H1 (cell line): ENCODE measurements around the gene HIP1. TPM values are rescaled to one million over a fixed set of nuclear protein-coding genes. Genes with fewer than 3 reads are reported as not detected.

Source experiments
- CTCF ChIA-PET: fragments of 300-600 bp; sonication (Branson Sonifier 250); formaldehyde crosslinking; loops from one replicate; lab custom pipeline; 2021; ENCODE audit not compliant: partially characterized antibody; lab: Charles Lee
- POLR2A ChIA-PET: fragments of 300-600 bp; sonication (Branson Sonifier 250); formaldehyde crosslinking; loops from one replicate; lab custom pipeline; 2021; ENCODE audit warnings: inconsistent platforms; ENCODE audit not compliant: partially characterized antibody; lab: Charles Lee
- DNase-seq, 2 experiments: peaks; one replicate each; pipeline versions ENCODE4 v3.0.0 to v3.0.0-alpha.2; 2010 to 2022; ENCODE audit warnings: low spot score in 2 of 2, low read depth in 1 of 2, mixed read lengths in 1 of 2
- FAIRE-seq: peaks from 2 replicates; lab custom pipeline; 2011; peaks lifted over from hg19 to GRCh38; lab: Jason Lieb, UNC
- H2AFZ ChIP-seq: 2 replicates; pipeline ENCODE4 v1.8.1; 2012; ENCODE audit warnings: low read length, inconsistent platforms
- H2AK5ac ChIP-seq: 2 replicates; pipeline ENCODE4 v1.6.1; 2013; ENCODE audit warnings: low read depth, low read length
- H2BK120ac ChIP-seq: replicated peaks from 2 replicates; pipeline ENCODE3; 2013; ENCODE audit warnings: low read depth, low read length, inconsistent platforms
- H2BK12ac ChIP-seq: 2 replicates; pipeline ENCODE4 v1.6.1; 2013; ENCODE audit warnings: low read depth, low read length
- H2BK15ac ChIP-seq: 2 replicates; pipeline ENCODE4 v1.6.1; 2013; ENCODE audit warnings: low read length
- H2BK20ac ChIP-seq: 2 replicates; pipeline ENCODE4 v1.6.1; 2013; ENCODE audit warnings: low read length
- H2BK5ac ChIP-seq: 2 replicates; pipeline ENCODE4 v1.6.1; 2013; ENCODE audit warnings: low read depth, low read length
- H3K14ac ChIP-seq: 2 replicates; pipeline ENCODE4 v1.6.1; 2013; ENCODE audit warnings: inconsistent platforms; ENCODE audit not compliant: insufficient read length
- H3K18ac ChIP-seq: 2 replicates; pipeline ENCODE4 v1.6.1; 2013; ENCODE audit warnings: low read length; ENCODE audit errors: extremely low read depth
- H3K23ac ChIP-seq: 2 replicates; pipeline ENCODE4 v1.6.1; 2013; ENCODE audit warnings: inconsistent platforms; ENCODE audit not compliant: insufficient read length
- H3K23me2 ChIP-seq: 2 replicates; pipeline ENCODE4 v1.6.1; 2013; ENCODE audit warnings: low read depth, low read length
- H3K27ac ChIP-seq: 2 replicates; pipeline ENCODE4 v1.6.1; 2011; ENCODE audit warnings: low read depth, low read length, inconsistent platforms
- H3K27me3 ChIP-seq, 4 experiments: replicated peaks in 1 of 4; 1 replicate in 1 of 4; 2 replicates in 3 of 4; pipeline versions ENCODE4 v1.6.1 to v1.8.1; 2011 to 2013; ENCODE audit warnings: low read length in 3 of 4, mild to moderate bottlenecking in 3 of 4, inconsistent platforms in 2 of 4, mixed read lengths in 2 of 4, moderate library complexity in 1 of 4; ENCODE audit not compliant: control insufficient read depth in 3 of 4, insufficient read depth in 3 of 4; ENCODE audit errors: extremely low read depth in 1 of 4
- H3K36me3 ChIP-seq, 4 experiments: 2 replicates each; pipeline versions ENCODE4 v1.6.1 to v1.8.1; 2011 to 2013; ENCODE audit warnings: mild to moderate bottlenecking in 4 of 4, low read length in 3 of 4, moderate library complexity in 2 of 4, control low read depth in 1 of 4, inconsistent platforms in 1 of 4; ENCODE audit not compliant: insufficient read depth in 4 of 4, control insufficient read depth in 2 of 4
- H3K4ac ChIP-seq: replicated peaks from 2 replicates; pipeline ENCODE3; 2013; ENCODE audit warnings: low read length, low read depth, mixed read lengths, inconsistent platforms; ENCODE audit not compliant: insufficient read length
- H3K4me1 ChIP-seq, 4 experiments: replicated peaks in 1 of 4; 1 replicate in 1 of 4; 2 replicates in 3 of 4; pipeline versions ENCODE4 v1.6.1 to v1.8.1; 2011 to 2013; ENCODE audit warnings: low read length in 3 of 4, inconsistent platforms in 2 of 4, mixed read lengths in 1 of 4; ENCODE audit not compliant: insufficient read depth in 4 of 4, control insufficient read depth in 3 of 4
- H3K4me2 ChIP-seq, 2 experiments: 2 replicates each; pipeline versions ENCODE4 v1.6.1 to v1.8.1; 2011 to 2013; ENCODE audit warnings: low read depth in 2 of 2, low read length in 2 of 2, control low read depth in 1 of 2, inconsistent platforms in 1 of 2, mild to moderate bottlenecking in 1 of 2; ENCODE audit not compliant: insufficient read depth in 1 of 2
- H3K4me3 ChIP-seq, 4 experiments: fragments of 200-600, 300-600 bp in 1 of 4; sonication (generic), shearing (Covaris generic), sonication (Bioruptor Twin) in 1 of 4; 2 replicates each; pipeline versions ENCODE4 v1.5.1 to v1.8.1; 2011 to 2016; ENCODE audit warnings: low read length in 4 of 4, low read depth in 3 of 4, control low read depth in 2 of 4, inconsistent platforms in 2 of 4, mild to moderate bottlenecking in 2 of 4, mixed read lengths in 1 of 4, moderate library complexity in 1 of 4; ENCODE audit not compliant: insufficient read depth in 2 of 4; ENCODE audit errors: extremely low read depth in 1 of 4
- H3K56ac ChIP-seq: replicated peaks from 2 replicates; pipeline ENCODE3; 2013; ENCODE audit warnings: low read depth, mild to moderate bottlenecking, mixed read lengths, low read length, inconsistent platforms; ENCODE audit not compliant: insufficient read length
- H3K79me1 ChIP-seq: 2 replicates; pipeline ENCODE4 v1.6.1; 2013; ENCODE audit warnings: low read depth, low read length, control low read depth
- H3K79me2 ChIP-seq, 2 experiments: 2 replicates each; pipeline versions ENCODE4 v1.6.1 to v1.8.1; 2012 to 2013; ENCODE audit warnings: low read length in 2 of 2, mild to moderate bottlenecking in 2 of 2, inconsistent platforms in 1 of 2; ENCODE audit not compliant: insufficient read depth in 2 of 2, control insufficient read depth in 1 of 2
- H3K9ac ChIP-seq, 4 experiments: replicated peaks in 1 of 4; 1 replicate in 1 of 4; 2 replicates in 3 of 4; pipeline versions ENCODE4 v1.6.1 to v1.8.1; 2011 to 2013; ENCODE audit warnings: low read depth in 3 of 4, low read length in 3 of 4, control low read depth in 2 of 4, mild to moderate bottlenecking in 2 of 4, moderate library complexity in 2 of 4, inconsistent platforms in 1 of 4; ENCODE audit errors: extremely low read depth in 1 of 4
- H3K9me3 ChIP-seq, 2 experiments: 2 replicates each; pipeline versions ENCODE4 v1.6.1 to v1.8.1; 2012 to 2013; ENCODE audit warnings: mild to moderate bottlenecking in 2 of 2, moderate library complexity in 2 of 2, control low read depth in 1 of 2, inconsistent platforms in 1 of 2, low read depth in 1 of 2, low read length in 1 of 2, mixed read lengths in 1 of 2; ENCODE audit not compliant: insufficient read depth in 2 of 2
- H4K20me1 ChIP-seq, 2 experiments: replicated peaks in 1 of 2; 2 replicates each; pipeline versions ENCODE3 to v1.8.1; 2011 to 2013; ENCODE audit warnings: inconsistent platforms in 2 of 2, low read length in 2 of 2, mild to moderate bottlenecking in 1 of 2; ENCODE audit not compliant: insufficient read depth in 2 of 2, control insufficient read depth in 1 of 2
- H4K5ac ChIP-seq: 2 replicates; pipeline ENCODE4 v1.6.1; 2013; ENCODE audit warnings: low read length, low read depth, mixed read lengths, inconsistent platforms; ENCODE audit not compliant: insufficient read length
- H4K8ac ChIP-seq: 2 replicates; pipeline ENCODE4 v1.8.0; 2013; ENCODE audit warnings: mild to moderate bottlenecking, moderate library complexity, low read length, inconsistent platforms; ENCODE audit not compliant: insufficient read depth; ENCODE audit errors: extremely low read depth
- H4K91ac ChIP-seq: replicated peaks from 2 replicates; pipeline ENCODE3; 2013; ENCODE audit warnings: low read length, mixed read lengths, inconsistent platforms; ENCODE audit not compliant: insufficient read length
- CEBPB ChIP-seq: IDR thresholded peaks from 2 replicates; pipeline ENCODE4 v1.6.1; 2012; ENCODE audit warnings: low read depth, low read length
- KDM5A ChIP-seq: fragments of 200-600 bp; IDR thresholded peaks from 2 replicates; pipeline ENCODE4 v1.7.1; 2012; ENCODE audit warnings: mild to moderate bottlenecking, low read length, inconsistent platforms, mixed read lengths
- MAX ChIP-seq: IDR thresholded peaks from 2 replicates; pipeline ENCODE4 v1.6.1; 2012; ENCODE audit warnings: inconsistent platforms
- YY1 ChIP-seq: IDR thresholded peaks from 2 replicates; pipeline ENCODE4 v1.6.1; 2011; ENCODE audit warnings: low read depth, mild to moderate bottlenecking, low read length
- WGBS, 2 experiments: shearing (Covaris generic) in 1 of 2; methylation state at CpG; one replicate each; pipeline versions ENCODE4 v1.1.6 to v1.1.7; 2013 to 2015; ENCODE audit warnings: low lambda C conversion rate in 2 of 2, mixed read lengths in 2 of 2, inconsistent platforms in 1 of 2, low coverage in 1 of 2, missing lambda C conversion rate in 1 of 2; ENCODE audit not compliant: insufficient replicate concordance in 2 of 2, insufficient coverage in 1 of 2, insufficient read length in 1 of 2; ENCODE audit errors: extremely low coverage in 1 of 2, missing lambda C conversion rate in 1 of 2; 5-methylcytosine and 5-hydroxymethylcytosine counted together
- polyA plus RNA-seq, 7 experiments: library from polyadenylated mRNA; depleted of rRNA in 3 of 7; stranded (reverse) in 5 of 7; unstranded in 2 of 7; fragments of >200 nt in 5 of 7; fragments of 200-250 nt in 2 of 7; gene quantifications; 1 replicate in 5 of 7; 2 replicates in 1 of 7; 4 replicates in 1 of 7; pipeline versions ENCODE4 v1.2.1 to v1.2.3, GENCODE V29; 2011 to 2013; ENCODE audit warnings: missing spikeins in 2 of 7, mixed read lengths in 2 of 7
- total RNA-seq: library from RNA; stranded (reverse); fragmentation: NEBNext Ultra II Directional; extraction: Animal tissue kit (Norgen Biotek cat#: 25700); gene quantifications from 2 replicates; pipeline ENCODE4 v1.2.1, GENCODE V29; 2021

Gene HIP1
- total and polyA plus RNA-seq, 2 of the 8 experiments (the other 6 are each of a cell fraction or from before 2014, with no cell fraction given) = 51.8 to 108 TPM

GRCh38 chr7:75702515-75702914, 36.2 kb downstream of the HIP1 start:
- Histone ChIP-seq H3K79me1 (no peaks in the 10 kb centered on the region), H3K23ac (no peak overlapping the region), H4K91ac (no peak overlapping the region), H3K36me3 (no peaks in the 10 kb centered on the region), H3K9me3 (no peaks in the 10 kb centered on the region), H4K5ac (no peak overlapping the region), H4K8ac (no peak overlapping the region), H3K4me3 (no peak overlapping the region), H3K4ac (no peak overlapping the region), H2BK120ac (no peak overlapping the region), H2BK20ac (no peak overlapping the region), H3K9ac (no peak overlapping the region), H2AFZ (no peak overlapping the region), H3K27me3 (no peaks in the 10 kb centered on the region), H3K14ac (no peak overlapping the region), H2BK5ac (no peak overlapping the region), H2BK15ac (no peak overlapping the region), H3K27ac (no peak overlapping the region), H2BK12ac (no peak overlapping the region), H4K20me1 (peaks cover 0 to 2% of the 10 kb centered on the region in 2 experiments), H3K18ac (no peak overlapping the region; the same call in 1 of the 2 replicates), H3K4me1 (no peaks in the 10 kb centered on the region), H3K4me2 (peak overlapping the region in 1 of 2 experiments; percentile 20; a peak in 1 of 4 replicates), H3K79me2 (no peaks in the 10 kb centered on the region), H3K56ac (no peak overlapping the region), H3K23me2 (no peaks in the 10 kb centered on the region), H2AK5ac (no peak overlapping the region)
- TF ChIP-seq MAX (no peak), YY1 (no peak), KDM5A (no peak), CEBPB (no peak)
- CTCF ChIA-PET = interaction anchor here (0.6 to 1.4 kb wide), 3 partner anchors 13 to 51 kb away, joined by 3 to 4 read pairs (median 4); no protein-coding TSS in a partner anchor
- no peak for DNase-seq
- no peak for FAIRE-seq
- POLR2A ChIA-PET = interaction anchor here (2.1 kb wide), 1 partner anchor 63 kb away, joined by 5 read pairs; no protein-coding TSS in a partner anchor
- whole genome bisulfite sequencing, 2 experiments = 75% methylated on average over 4 of the region's 4 CpGs; no CpG with 5 or more reads in 1 of the 2 experiments
